HUES6 (cell line): ENCODE data around the gene SLITRK3.

Experiments used
- H3K27ac ChIP-seq: 2 replicates; pipeline ENCODE4 v1.7.0; 2013; ENCODE audit warnings: low read depth, mild to moderate bottlenecking, low read length, inconsistent platforms
- H3K27me3 ChIP-seq: 2 replicates; pipeline ENCODE4 v1.6.1; 2013; ENCODE audit warnings: low read length; ENCODE audit not compliant: control insufficient read depth, insufficient read depth
- H3K36me3 ChIP-seq: 2 replicates; pipeline ENCODE4 v1.6.1; 2013; ENCODE audit warnings: low read length; ENCODE audit not compliant: control insufficient read depth, insufficient read depth
- H3K4me1 ChIP-seq: 2 replicates; pipeline ENCODE4 v1.6.1; 2013; ENCODE audit warnings: low read length; ENCODE audit not compliant: control insufficient read depth, insufficient read depth
- H3K4me3 ChIP-seq: 2 replicates; pipeline ENCODE4 v1.5.1; 2013; ENCODE audit warnings: low read depth, low read length
- H3K9ac ChIP-seq: one replicate; pipeline ENCODE4 v1.6.1; 2013; ENCODE audit warnings: mild to moderate bottlenecking, low read length
- H3K9me3 ChIP-seq: 2 replicates; pipeline ENCODE4 v1.6.1; 2013; ENCODE audit warnings: low read depth, low read length; ENCODE audit not compliant: control insufficient read depth, insufficient read depth

The SLITRK3 gene

GRCh38 chr3:165191491-165191890, 4.7 kb downstream of the SLITRK3 start:
- Histone ChIP-seq H3K4me3 (no peak overlapping the region), H3K36me3 (no peaks in the 10 kb centered on the region), H3K9ac (no peak overlapping the region), H3K27me3 (peaks cover 39% of the 10 kb centered on the region), H3K27ac (no peak overlapping the region), H3K4me1 (peaks cover 9% of the 10 kb centered on the region), H3K9me3 (no peaks in the 10 kb centered on the region)

DNA sequence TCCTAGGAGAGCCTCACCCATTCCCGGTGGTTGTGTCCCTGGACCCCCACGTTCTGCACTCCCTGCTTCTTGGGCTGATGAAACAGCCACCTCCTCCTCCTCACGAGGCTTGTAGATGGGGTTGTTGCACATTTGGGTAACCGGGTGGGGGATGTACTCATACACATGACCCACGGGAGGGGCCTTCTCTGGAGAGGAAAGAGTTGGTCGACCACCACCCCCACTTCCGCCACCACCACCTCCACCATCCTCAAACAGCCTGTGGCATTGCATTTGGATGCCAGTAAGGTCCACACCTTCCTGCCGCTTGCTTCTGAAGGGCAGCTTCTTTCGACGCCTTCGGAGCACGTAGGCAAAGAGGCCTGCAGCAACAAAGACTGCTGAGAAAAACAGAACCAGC, 7.7 kb downstream of the SLITRK3 start:
- 0 out of 2 replicates have a peak, but pooled peaks cover 1% of the 10 kb centered on the region for H3K4me1 ChIP-seq
- H3K36me3 ChIP-seq = no peaks in the 10 kb centered on the region
- no peak overlapping the region for H3K27ac ChIP-seq
- peaks cover 9% of the 10 kb centered on the region for H3K27me3 ChIP-seq
- H3K9me3 ChIP-seq = no peaks in the 10 kb centered on the region
- no peak overlapping the region for H3K4me3 ChIP-seq
- H3K9ac ChIP-seq = no peak overlapping the region

- H3K36me3 ChIP-seq = no peaks in the 10 kb centered on the region
Observed at GRCh38 chr3:165185707-165186327, 10.4 kb downstream of the SLITRK3 start.

DNA sequence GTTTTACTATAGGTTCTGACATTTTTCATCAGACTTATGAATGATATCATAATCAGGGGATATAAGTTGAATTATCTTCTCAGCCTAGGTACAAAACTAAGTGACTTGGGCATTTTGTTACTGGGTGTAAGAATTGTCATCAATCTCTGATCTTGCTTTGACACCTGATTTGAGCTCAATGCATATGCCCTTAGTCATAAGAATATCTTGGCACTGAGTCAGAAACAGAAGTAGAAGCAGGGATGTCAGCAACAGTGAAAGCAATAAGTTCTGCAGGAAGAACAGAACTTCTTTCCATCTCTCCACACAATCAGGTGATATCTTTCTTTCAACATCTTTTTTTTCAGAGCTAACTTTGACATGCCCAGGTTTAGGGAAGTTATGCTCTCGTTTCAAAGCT, 14.6 kb downstream of the SLITRK3 start:
- Histone ChIP-seq H3K4me3 (no peak overlapping the region), H3K9me3 (no peaks in the 10 kb centered on the region), H3K27me3 (no peaks in the 10 kb centered on the region), H3K36me3 (no peaks in the 10 kb centered on the region), H3K9ac (no peak overlapping the region), H3K4me1 (no peaks in the 10 kb centered on the region), H3K27ac (no peak overlapping the region)

More at GRCh38 chr3:165185707-165186327, 10.4 kb downstream of the SLITRK3 start:
- Histone ChIP-seq H3K4me3 (no peak overlapping the region), H3K27ac (no peak overlapping the region), H3K4me1 (no peaks in the 10 kb centered on the region), H3K9me3 (no peaks in the 10 kb centered on the region), H3K27me3 (no peaks in the 10 kb centered on the region), H3K9ac (no peak overlapping the region)

GRCh38 chr3:165170236-165170635, 25.9 kb downstream of the SLITRK3 start:
- Histone ChIP-seq H3K4me1 (no peaks in the 10 kb centered on the region), H3K4me3 (no peak overlapping the region), H3K9ac (no peak overlapping the region), H3K36me3 (no peaks in the 10 kb centered on the region), H3K27ac (no peak overlapping the region), H3K9me3 (no peaks in the 10 kb centered on the region), H3K27me3 (no peaks in the 10 kb centered on the region)

DNA sequence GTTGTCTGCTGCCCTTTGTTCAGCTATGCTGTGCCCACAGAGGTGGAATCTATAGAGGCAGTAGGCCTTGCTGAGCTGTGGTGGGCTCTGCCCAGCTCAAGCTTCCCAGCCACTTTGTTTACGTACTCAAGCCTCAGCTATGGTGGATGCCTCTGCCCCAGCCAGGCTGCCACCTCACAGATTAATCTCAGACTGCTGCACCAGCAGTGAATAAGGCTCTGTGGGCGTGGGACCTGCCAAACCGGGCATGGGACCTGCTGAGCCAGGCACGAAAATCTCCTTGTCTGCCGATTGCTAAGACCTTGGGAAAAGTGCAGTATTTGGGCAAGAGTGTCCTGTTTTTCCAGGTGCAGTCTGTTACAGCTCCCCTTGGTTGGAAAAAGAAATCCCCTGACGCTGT, 26.8 kb downstream of the SLITRK3 start:
- no peaks in the 10 kb centered on the region for H3K4me1 ChIP-seq
- H3K27me3 ChIP-seq = no peaks in the 10 kb centered on the region
- no peak overlapping the region for H3K27ac ChIP-seq
- no peaks in the 10 kb centered on the region for H3K9me3 ChIP-seq
- no peak overlapping the region for H3K9ac ChIP-seq
- no peak overlapping the region for H3K4me3 ChIP-seq
- no peaks in the 10 kb centered on the region for H3K36me3 ChIP-seq

- Histone ChIP-seq H3K4me3 (no peak overlapping the region), H3K27ac (no peak overlapping the region), H3K9me3 (no peaks in the 10 kb centered on the region), H3K9ac (no peak overlapping the region), H3K4me1 (no peaks in the 10 kb centered on the region), H3K36me3 (no peaks in the 10 kb centered on the region), H3K27me3 (no peaks in the 10 kb centered on the region)
Observed at GRCh38 chr3:165162883-165163282, 33.3 kb downstream of the SLITRK3 start.

DNA sequence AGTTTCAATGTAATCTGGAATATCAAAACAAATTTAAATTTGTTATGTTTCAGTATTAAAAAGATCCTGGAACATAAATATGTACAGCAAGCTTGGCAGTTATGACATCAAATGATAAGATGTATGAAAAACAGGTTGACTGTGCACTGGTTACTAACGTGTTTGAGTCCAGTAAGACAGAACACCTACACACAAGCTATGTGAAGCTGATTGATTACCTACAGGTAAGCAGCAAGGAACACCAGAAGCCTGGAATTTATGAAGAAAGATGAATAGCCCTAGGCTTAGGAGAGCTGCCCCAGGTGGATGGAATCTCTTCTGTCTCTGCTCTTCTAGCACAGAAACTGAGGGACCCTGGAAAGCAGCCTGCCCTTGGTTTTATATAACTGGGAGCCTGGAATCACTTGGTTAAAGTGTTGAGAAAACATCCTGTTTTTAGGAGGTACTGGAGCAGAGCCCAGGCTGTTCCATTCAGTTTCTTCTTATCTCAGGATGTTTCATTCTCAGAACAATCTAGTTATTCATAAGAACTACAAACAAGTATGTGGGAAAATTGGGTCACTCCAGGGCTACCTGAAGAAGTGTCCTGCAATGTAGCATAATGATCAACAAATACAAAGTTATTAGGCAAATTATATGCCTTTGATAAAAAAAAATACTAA, 36.3 kb downstream of the SLITRK3 start:
- no peak overlapping the region for H3K4me3 ChIP-seq
- H3K27me3 ChIP-seq = no peaks in the 10 kb centered on the region
- H3K27ac ChIP-seq = no peak overlapping the region
- no peaks in the 10 kb centered on the region for H3K9me3 ChIP-seq
- H3K36me3 ChIP-seq = no peaks in the 10 kb centered on the region
- no peaks in the 10 kb centered on the region for H3K4me1 ChIP-seq
- H3K9ac ChIP-seq = no peak overlapping the region

DNA sequence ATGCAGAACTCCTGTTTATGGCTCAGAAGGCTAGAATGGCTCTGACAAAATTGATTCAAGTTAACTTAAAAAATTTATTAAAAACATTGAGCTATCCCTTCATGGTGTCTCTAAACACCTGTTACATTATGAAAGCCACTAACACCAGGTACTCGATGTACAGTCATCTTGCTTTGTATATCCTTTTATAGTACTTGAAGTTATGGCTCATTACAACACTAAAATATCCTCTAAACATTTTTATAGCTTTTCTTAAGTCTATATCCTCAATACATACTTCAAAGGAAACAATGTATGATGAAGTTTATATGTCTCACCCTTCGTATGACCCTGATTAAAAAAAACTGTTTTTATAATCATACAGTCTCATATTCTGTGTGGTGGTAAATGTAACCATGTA, 38.2 kb downstream of the SLITRK3 start:
- H3K4me1 ChIP-seq = no peaks in the 10 kb centered on the region
- no peaks in the 10 kb centered on the region for H3K36me3 ChIP-seq
- H3K9ac ChIP-seq = no peak overlapping the region
- no peak overlapping the region for H3K4me3 ChIP-seq
- H3K27ac ChIP-seq = no peak overlapping the region
- H3K9me3 ChIP-seq = no peaks in the 10 kb centered on the region
- H3K27me3 ChIP-seq = no peaks in the 10 kb centered on the region

GRCh38 chr3:165156757-165157420, 39.3 kb downstream of the SLITRK3 start:
- H3K9ac ChIP-seq = no peak overlapping the region
- no peak overlapping the region for H3K27ac ChIP-seq
- no peaks in the 10 kb centered on the region for H3K9me3 ChIP-seq
- no peaks in the 10 kb centered on the region for H3K36me3 ChIP-seq
- no peaks in the 10 kb centered on the region for H3K27me3 ChIP-seq
- no peak overlapping the region for H3K4me3 ChIP-seq
- no peaks in the 10 kb centered on the region for H3K4me1 ChIP-seq

- no peaks in the 10 kb centered on the region for H3K9me3 ChIP-seq
- no peak overlapping the region for H3K27ac ChIP-seq
- H3K4me1 ChIP-seq = no peaks in the 10 kb centered on the region
- H3K36me3 ChIP-seq = no peaks in the 10 kb centered on the region
- H3K27me3 ChIP-seq = no peaks in the 10 kb centered on the region
- H3K9ac ChIP-seq = no peak overlapping the region
- H3K4me3 ChIP-seq = no peak overlapping the region
Observed at GRCh38 chr3:165148876-165149441, 47.2 kb downstream of the SLITRK3 start.
